ENCODE measurements around the gene BEST1. TPM values are rescaled to one million over a fixed set of nuclear protein-coding genes. Genes with fewer than 3 reads are reported as not detected.

Gene BEST1
- total and polyA plus RNA-seq, 5 experiments from 2014 or later = 0.08 to 1.0 (median 0.54) TPM; not detected in 1

- H3K36me3 Mint-ChIP-seq = peaks cover 8 to 14% (median 9%) of the 10 kb centered on the region in 3 donors
- no peaks in the 10 kb centered on the region for H3K27me3 Mint-ChIP-seq
- DNase-seq = peak in 1 of 10 donors; percentile 1
- ATAC-seq = no peak
- peak overlapping the region in 9 of 10 donors; percentile 4 to 74 (median 67) for H3K4me3 Mint-ChIP-seq
- POLR2A ChIA-PET = interaction anchor here (0.6 to 3.8 kb wide), 5 partner anchors 9 to 381 kb away, joined by 3 to 46 read pairs (median 5); no protein-coding TSS in a partner anchor
- peaks cover 32 to 69% (median 54%) of the 10 kb centered on the region in 4 donors for H3K4me1 Mint-ChIP-seq
- no peaks in the 10 kb centered on the region for H3K9me3 Mint-ChIP-seq
- H3K27ac Mint-ChIP-seq = peak overlapping the region in 8 of 10 donors; percentile 3 to 98 (median 76)
Measured at GRCh38 chr11:61969391-61969758, 19.2 kb downstream of the BEST1 start.

GRCh38 chr11:61969838-61970662 is 19.9 kb downstream of the BEST1 start:
- Mint-ChIP-seq H3K36me3 (peaks cover 3 to 7% (median 3%) of the 10 kb centered on the region in 3 donors), H3K9me3 (no peaks in the 10 kb centered on the region), H3K27me3 (no peaks in the 10 kb centered on the region), H3K27ac (peak overlapping the region in 5 of 10 donors; percentile 29 to 96 (median 72)), H3K4me3 (peak overlapping the region in 5 of 10 donors; percentile 4 to 74 (median 45)), H3K4me1 (peaks cover 30 to 62% (median 47%) of the 10 kb centered on the region in 4 donors)
- no peak for ATAC-seq
- POLR2A ChIA-PET = interaction anchor here (0.7 to 3.5 kb wide), 2 partner anchors 56 to 82 kb away, joined by 3 to 46 read pairs; no protein-coding TSS in a partner anchor
- DNase-seq = no peak

GRCh38 chr11:61971248-61972111 is 21.3 kb downstream of the BEST1 start:
- Mint-ChIP-seq H3K4me3 (peak overlapping the region in 3 of 10 donors; percentile 0 to 53 (median 9)), H3K27ac (peak overlapping the region; percentile 4 to 93 (median 62))
- POLR2A ChIA-PET = interaction anchor here (0.5 to 1.1 kb wide), 2 partner anchors 9 to 26 kb away, joined by 3 to 5 read pairs; no protein-coding TSS in a partner anchor

GRCh38 chr11:61972112-61972671 is 22.0 kb downstream of the BEST1 start:
- peak overlapping the region in 4 of 10 donors; percentile 3 to 53 (median 16) for H3K4me3 Mint-ChIP-seq
- no peaks in the 10 kb centered on the region for H3K36me3 Mint-ChIP-seq
- peaks cover 23 to 51% (median 35%) of the 10 kb centered on the region in 4 donors for H3K4me1 Mint-ChIP-seq
- H3K9me3 Mint-ChIP-seq = no peaks in the 10 kb centered on the region
- no peaks in the 10 kb centered on the region for H3K27me3 Mint-ChIP-seq
- DNase-seq (peak in 1 of 10 donors; percentile 11), ATAC-seq (no peak)
- POLR2A ChIA-PET = no interaction called here
- peak overlapping the region; percentile 21 to 93 (median 72) for H3K27ac Mint-ChIP-seq

More at GRCh38 chr11:61971248-61972111, 21.3 kb downstream of the BEST1 start:
- no peak for ATAC-seq
- peaks cover 23 to 52% (median 37%) of the 10 kb centered on the region in 4 donors for H3K4me1 Mint-ChIP-seq
- peaks cover 0 to 3% (median under 1%) of the 10 kb centered on the region in 3 donors for H3K36me3 Mint-ChIP-seq
- H3K9me3 Mint-ChIP-seq = no peaks in the 10 kb centered on the region
- no peaks in the 10 kb centered on the region for H3K27me3 Mint-ChIP-seq
- DNase-seq = peak in 3 of 10 donors; percentile 20 to 29 (median 27)

- Mint-ChIP-seq H3K4me1 (peaks cover 22 to 51% (median 35%) of the 10 kb centered on the region in 4 donors), H3K4me3 (peak overlapping the region in 4 of 10 donors; percentile 3 to 30 (median 16)), H3K9me3 (no peaks in the 10 kb centered on the region), H3K36me3 (no peaks in the 10 kb centered on the region), H3K27ac (peak overlapping the region; percentile 21 to 88 (median 54)), H3K27me3 (no peaks in the 10 kb centered on the region)
- DNase-seq (peak in 1 of 10 donors; percentile 10), ATAC-seq (peak in 1 of 2 donors; percentile 11)
- POLR2A ChIA-PET = interaction anchor here (0.6 kb wide), 1 partner anchor 14 kb away, joined by 4 read pairs; no protein-coding TSS in a partner anchor
Measured at GRCh38 chr11:61972672-61973475, 22.7 kb downstream of the BEST1 start.

GRCh38 chr11:61973476-61974162 is 23.5 kb downstream of the BEST1 start:
- DNase-seq (peak in 1 of 10 donors; percentile 14), ATAC-seq (no peak)
- peaks cover 18 to 45% (median 28%) of the 10 kb centered on the region in 4 donors for H3K4me1 Mint-ChIP-seq
- POLR2A ChIA-PET = no interaction called here
- peak overlapping the region in 5 of 10 donors; percentile 25 to 61 (median 37) for H3K27ac Mint-ChIP-seq
- H3K4me3 Mint-ChIP-seq = peak overlapping the region in 1 of 10 donors; percentile 24
- no peaks in the 10 kb centered on the region for H3K36me3 Mint-ChIP-seq
- no peaks in the 10 kb centered on the region for H3K27me3 Mint-ChIP-seq
- no peaks in the 10 kb centered on the region for H3K9me3 Mint-ChIP-seq

GRCh38 chr11:61974766-61975631 is 24.8 kb downstream of the BEST1 start:
- Mint-ChIP-seq H3K4me1 (peaks cover 14 to 35% (median 24%) of the 10 kb centered on the region in 4 donors), H3K4me3 (peak overlapping the region in 1 of 10 donors; percentile 17), H3K9me3 (no peaks in the 10 kb centered on the region), H3K27me3 (no peaks in the 10 kb centered on the region), H3K36me3 (peaks cover 0 to 2% (median 0%) of the 10 kb centered on the region in 3 donors), H3K27ac (peak overlapping the region in 8 of 10 donors; percentile 11 to 87 (median 54))
- DNase-seq = peak in 1 of 10 donors; percentile 4
- ATAC-seq = no peak
- POLR2A ChIA-PET = interaction anchor here (1.0 kb wide), 1 partner anchor 9 kb away, joined by 4 read pairs; no protein-coding TSS in a partner anchor

DNA sequence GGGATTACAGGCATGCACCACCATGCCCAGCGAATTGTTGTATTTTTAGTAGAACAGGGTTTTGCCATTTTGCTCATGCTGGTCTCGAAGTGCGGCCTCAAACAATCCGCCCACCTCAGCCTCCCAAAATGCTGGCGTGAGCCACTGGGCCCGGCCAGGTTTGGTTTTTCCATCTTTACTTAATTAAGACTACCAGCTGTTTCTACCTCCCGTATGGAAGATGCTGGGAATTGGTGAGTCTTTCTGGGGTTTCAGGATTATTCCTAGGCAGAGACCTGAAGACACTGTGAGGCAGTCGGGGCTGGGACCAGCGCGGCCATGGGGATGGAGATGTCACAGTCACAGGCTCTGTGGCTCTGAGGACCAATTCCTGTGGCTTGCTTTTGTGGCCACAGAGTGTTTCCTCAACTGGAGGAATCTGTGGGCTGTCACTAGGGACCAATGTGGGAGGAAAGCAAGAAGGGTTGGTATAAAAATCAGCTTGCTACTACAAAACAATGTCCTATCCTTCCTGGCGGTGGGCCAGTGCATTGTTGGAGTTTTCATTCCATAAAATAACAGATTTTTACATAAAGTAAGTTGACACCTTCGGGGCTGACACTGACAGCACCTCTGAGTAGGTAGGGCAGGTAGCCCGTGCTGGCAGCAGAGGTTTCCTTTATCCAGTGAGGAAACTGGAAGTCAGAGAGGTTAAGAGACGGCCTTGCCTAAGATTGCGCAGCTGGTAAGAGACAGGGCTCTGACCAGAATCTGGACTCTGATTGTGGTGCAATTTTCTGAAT is 25.7 kb downstream of the BEST1 start:
- POLR2A ChIA-PET = interaction anchor here (1.0 to 2.4 kb wide), 2 partner anchors 8 to 10 kb away, joined by 4 to 6 read pairs; partner anchors contain the start of gene FTH1
- Mint-ChIP-seq H3K27ac (peak overlapping the region in 4 of 10 donors; percentile 10 to 87 (median 62)), H3K4me3 (no peak overlapping the region), H3K36me3 (peaks cover 0 to 2% (median 0%) of the 10 kb centered on the region in 3 donors), H3K27me3 (no peaks in the 10 kb centered on the region), H3K4me1 (peaks cover 14 to 29% (median 23%) of the 10 kb centered on the region in 4 donors), H3K9me3 (no peaks in the 10 kb centered on the region)
- DNase-seq (peak in 1 of 10 donors; percentile 11), ATAC-seq (no peak)

DNA sequence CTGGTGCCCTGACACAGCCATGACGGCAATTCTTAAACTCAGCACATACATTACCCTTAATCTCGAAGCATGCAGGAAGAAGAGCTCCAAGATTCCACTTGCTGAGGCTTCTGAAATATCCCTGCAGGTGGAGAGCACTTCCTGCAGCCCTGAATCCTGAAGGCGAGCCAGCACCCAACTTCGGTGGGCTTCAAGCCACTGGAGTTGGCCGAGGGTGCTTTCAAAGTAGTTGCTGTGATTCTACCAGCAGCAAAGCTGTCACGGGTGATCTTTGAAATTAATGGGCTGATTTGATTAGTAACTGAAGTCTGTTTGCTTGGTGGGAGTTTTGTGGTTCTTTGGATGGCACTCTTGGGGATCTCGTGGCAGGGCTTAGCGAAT is 26.3 kb downstream of the BEST1 start:
- ATAC-seq (no peak), DNase-seq (peak in 1 of 10 donors; percentile 2)
- peaks cover 9 to 26% (median 17%) of the 10 kb centered on the region in 4 donors for H3K4me1 Mint-ChIP-seq
- no peaks in the 10 kb centered on the region for H3K27me3 Mint-ChIP-seq
- no peaks in the 10 kb centered on the region for H3K9me3 Mint-ChIP-seq
- peak overlapping the region in 3 of 10 donors; percentile 1 to 47 (median 4) for H3K27ac Mint-ChIP-seq
- H3K4me3 Mint-ChIP-seq = no peak overlapping the region
- peaks cover 0 to 2% (median 2%) of the 10 kb centered on the region in 3 donors for H3K36me3 Mint-ChIP-seq
- POLR2A ChIA-PET = interaction anchor here (2.4 kb wide), 1 partner anchor 9 kb away, joined by 6 read pairs; the partner anchor contains the start of gene FTH1
